Ishikawa (cell line): Measurements from ENCODE around the gene CDH13.

Experiments used
- CEBPB ChIP-seq: IDR thresholded peaks from 2 replicates; pipeline ENCODE4 v1.6.1; 2012
- CREB1 ChIP-seq: IDR thresholded peaks from 2 replicates; pipeline ENCODE4 v1.6.1; 2012; ENCODE audit warnings: low read depth
- EGR1 ChIP-seq: IDR thresholded peaks from 2 replicates; pipeline ENCODE4 v1.6.1; 2012
- EP300 ChIP-seq: IDR thresholded peaks from 2 replicates; pipeline ENCODE4 v1.6.1; 2012; ENCODE audit warnings: borderline replicate concordance
- FOXM1 ChIP-seq: IDR thresholded peaks from 2 replicates; pipeline ENCODE4 v1.6.1; 2012; ENCODE audit warnings: low read depth, borderline replicate concordance
- NFIC ChIP-seq: IDR thresholded peaks from 2 replicates; pipeline ENCODE4 v1.6.1; 2012
- RAD21 ChIP-seq: IDR thresholded peaks from 2 replicates; pipeline ENCODE4 v1.6.1; 2012; ENCODE audit warnings: low read depth
- TAF1 ChIP-seq: IDR thresholded peaks from 2 replicates; pipeline ENCODE4 v1.6.1; 2012; ENCODE audit warnings: low read depth, mild to moderate bottlenecking
- TCF12 ChIP-seq: IDR thresholded peaks from 2 replicates; pipeline ENCODE4 v1.6.1; 2012; ENCODE audit warnings: low read depth
- TEAD4 ChIP-seq: IDR thresholded peaks from 2 replicates; pipeline ENCODE4 v1.6.1; 2012
- YY1 ChIP-seq: IDR thresholded peaks from 2 replicates; pipeline ENCODE4 v1.6.1; 2012; ENCODE audit warnings: low read depth
- ZBTB7A ChIP-seq: IDR thresholded peaks from 2 replicates; pipeline ENCODE4 v1.6.1; 2012; ENCODE audit warnings: low read depth
- TF ChIP-seq, protein P1 (sequence below): IDR thresholded peaks from 2 replicates; pipeline ENCODE4 v1.6.1; 2012; ENCODE audit warnings: low read depth, mild to moderate bottlenecking
- TF ChIP-seq, protein P2 (sequence below): IDR thresholded peaks from 2 replicates; pipeline ENCODE4 v1.6.1; 2012
- TF ChIP-seq, protein P3 (sequence below): IDR thresholded peaks from 2 replicates; pipeline ENCODE4 v1.6.1; 2012

CDH13 gene

DNA sequence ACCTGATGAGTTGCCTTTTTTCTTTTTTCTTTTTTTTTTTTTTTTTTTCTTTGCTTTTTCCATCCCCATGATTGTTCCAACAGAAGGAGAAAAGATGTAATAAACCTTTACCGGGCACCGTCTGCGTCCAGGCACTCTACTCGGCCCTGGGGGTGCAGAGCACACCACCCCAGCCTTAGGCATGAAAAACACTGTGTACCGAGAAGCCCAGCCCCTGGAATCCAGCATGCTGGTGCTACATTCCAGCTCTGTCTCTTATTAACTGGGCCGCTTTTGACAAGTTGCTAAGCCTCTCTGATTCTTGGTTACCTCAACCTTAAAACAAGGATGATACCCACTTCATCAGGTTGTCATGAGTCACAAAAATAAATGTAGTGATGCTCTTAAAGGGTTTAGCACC lies 1117.0 kb downstream of the CDH13 start:
- TF ChIP-seq ZBTB7A = no peak
- no peak for TF ChIP-seq RAD21
- TF ChIP-seq TAF1 = no peak
- TF ChIP-seq CREB1 = no peak
- TF ChIP-seq YY1 = no peak
- no peak for TF ChIP-seq TEAD4
- TF ChIP-seq TCF12 = no peak
- no peak for TF ChIP-seq EGR1
- TF ChIP-seq EP300 = no peak
- TF ChIP-seq, protein P1, sequence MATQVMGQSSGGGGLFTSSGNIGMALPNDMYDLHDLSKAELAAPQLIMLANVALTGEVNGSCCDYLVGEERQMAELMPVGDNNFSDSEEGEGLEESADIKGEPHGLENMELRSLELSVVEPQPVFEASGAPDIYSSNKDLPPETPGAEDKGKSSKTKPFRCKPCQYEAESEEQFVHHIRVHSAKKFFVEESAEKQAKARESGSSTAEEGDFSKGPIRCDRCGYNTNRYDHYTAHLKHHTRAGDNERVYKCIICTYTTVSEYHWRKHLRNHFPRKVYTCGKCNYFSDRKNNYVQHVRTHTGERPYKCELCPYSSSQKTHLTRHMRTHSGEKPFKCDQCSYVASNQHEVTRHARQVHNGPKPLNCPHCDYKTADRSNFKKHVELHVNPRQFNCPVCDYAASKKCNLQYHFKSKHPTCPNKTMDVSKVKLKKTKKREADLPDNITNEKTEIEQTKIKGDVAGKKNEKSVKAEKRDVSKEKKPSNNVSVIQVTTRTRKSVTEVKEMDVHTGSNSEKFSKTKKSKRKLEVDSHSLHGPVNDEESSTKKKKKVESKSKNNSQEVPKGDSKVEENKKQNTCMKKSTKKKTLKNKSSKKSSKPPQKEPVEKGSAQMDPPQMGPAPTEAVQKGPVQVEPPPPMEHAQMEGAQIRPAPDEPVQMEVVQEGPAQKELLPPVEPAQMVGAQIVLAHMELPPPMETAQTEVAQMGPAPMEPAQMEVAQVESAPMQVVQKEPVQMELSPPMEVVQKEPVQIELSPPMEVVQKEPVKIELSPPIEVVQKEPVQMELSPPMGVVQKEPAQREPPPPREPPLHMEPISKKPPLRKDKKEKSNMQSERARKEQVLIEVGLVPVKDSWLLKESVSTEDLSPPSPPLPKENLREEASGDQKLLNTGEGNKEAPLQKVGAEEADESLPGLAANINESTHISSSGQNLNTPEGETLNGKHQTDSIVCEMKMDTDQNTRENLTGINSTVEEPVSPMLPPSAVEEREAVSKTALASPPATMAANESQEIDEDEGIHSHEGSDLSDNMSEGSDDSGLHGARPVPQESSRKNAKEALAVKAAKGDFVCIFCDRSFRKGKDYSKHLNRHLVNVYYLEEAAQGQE = no peak
- no peak for TF ChIP-seq NFIC
- TF ChIP-seq, protein P2, sequence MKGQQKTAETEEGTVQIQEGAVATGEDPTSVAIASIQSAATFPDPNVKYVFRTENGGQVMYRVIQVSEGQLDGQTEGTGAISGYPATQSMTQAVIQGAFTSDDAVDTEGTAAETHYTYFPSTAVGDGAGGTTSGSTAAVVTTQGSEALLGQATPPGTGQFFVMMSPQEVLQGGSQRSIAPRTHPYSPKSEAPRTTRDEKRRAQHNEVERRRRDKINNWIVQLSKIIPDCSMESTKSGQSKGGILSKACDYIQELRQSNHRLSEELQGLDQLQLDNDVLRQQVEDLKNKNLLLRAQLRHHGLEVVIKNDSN = no peak
- TF ChIP-seq CEBPB = no peak
- TF ChIP-seq, protein P3, sequence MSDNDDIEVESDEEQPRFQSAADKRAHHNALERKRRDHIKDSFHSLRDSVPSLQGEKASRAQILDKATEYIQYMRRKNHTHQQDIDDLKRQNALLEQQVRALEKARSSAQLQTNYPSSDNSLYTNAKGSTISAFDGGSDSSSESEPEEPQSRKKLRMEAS = no peak
- TF ChIP-seq FOXM1 = no peak

DNA sequence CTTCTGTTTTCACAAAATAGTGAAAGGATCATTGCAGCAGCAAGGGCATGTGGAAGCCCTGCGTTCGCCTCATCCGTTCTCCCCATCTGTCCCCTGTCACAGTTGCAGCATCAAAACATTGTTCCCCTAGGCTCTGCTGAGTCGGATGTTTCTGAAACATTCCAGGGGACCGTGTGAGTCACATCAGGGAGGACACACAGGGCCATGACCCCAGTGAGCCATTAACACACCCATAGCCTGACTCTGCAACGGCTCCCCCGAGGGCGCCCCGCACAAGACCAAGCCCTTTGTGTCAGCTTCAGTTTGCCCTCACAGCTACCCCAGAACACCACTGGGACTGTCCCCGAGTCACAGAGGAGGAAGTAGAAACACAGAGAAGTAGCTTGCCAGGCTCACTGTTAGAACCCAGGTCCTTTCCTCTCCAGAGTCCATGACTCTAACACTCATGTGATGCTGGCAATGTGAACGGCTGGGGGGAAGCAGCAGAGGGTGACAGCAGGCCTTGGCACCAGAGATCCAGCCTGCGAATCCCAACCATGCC lies 1117.7 kb downstream of the CDH13 start:
- TF ChIP-seq TEAD4 = no peak
- no peak for TF ChIP-seq CREB1
- no peak for TF ChIP-seq FOXM1
- no peak for TF ChIP-seq YY1
- TF ChIP-seq CEBPB = no peak
- TF ChIP-seq, protein P1 = no peak
- TF ChIP-seq EGR1 = no peak
- TF ChIP-seq, protein P2 = no peak
- TF ChIP-seq, protein P3 = no peak
- no peak for TF ChIP-seq ZBTB7A
- no peak for TF ChIP-seq EP300

DNA sequence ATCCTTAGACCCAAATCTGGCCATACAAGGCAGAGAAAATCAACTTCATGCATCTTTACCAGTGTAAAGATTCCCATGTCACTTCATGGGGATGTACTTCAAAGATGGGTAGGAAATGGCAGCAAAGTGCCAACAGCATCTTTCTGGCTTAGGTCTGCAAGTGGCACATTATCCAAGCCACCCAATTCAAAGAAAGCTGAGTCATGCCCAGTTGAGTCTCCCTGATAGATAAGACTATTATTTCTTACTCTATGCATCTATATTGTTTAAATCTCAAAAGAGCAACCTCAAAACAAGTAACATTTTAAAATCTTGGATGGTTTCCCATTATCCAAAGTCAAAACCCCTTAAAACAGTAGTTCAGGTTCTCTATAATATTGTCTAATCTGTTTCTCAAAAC lies 1119.8 kb downstream of the CDH13 start:
- no peak for TF ChIP-seq EP300
- TF ChIP-seq TCF12 = no peak

DNA sequence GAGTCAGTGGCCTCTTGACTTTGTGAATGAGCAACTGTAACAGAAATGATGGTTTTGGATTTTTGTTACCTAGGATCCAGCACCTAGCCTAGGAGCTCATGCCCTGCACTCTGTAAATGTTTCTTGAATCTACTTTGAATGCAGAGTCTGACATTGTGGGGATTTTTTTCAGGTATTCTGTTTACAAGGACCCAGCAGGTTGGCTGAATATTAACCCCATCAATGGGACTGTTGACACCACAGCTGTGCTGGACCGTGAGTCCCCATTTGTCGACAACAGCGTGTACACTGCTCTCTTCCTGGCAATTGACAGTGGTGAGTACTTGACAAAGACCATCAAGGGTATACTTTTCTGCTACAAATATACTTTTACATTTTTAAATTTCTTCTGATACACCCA lies 1121.2 kb downstream of the CDH13 start:
- TF ChIP-seq YY1 (no peak), TCF12 (no peak), CREB1 (no peak), CEBPB (no peak), TAF1 (no peak), EGR1 (no peak), TEAD4 (no peak), ZBTB7A (no peak), EP300 (no peak), NFIC (no peak), RAD21 (no peak), FOXM1 (no peak)
- TF ChIP-seq, protein P1 = no peak
- TF ChIP-seq, protein P2 = no peak
- TF ChIP-seq, protein P3 = no peak
